Measurements from ENCODE around the gene SIRT3. TPM values are rescaled to one million over a fixed set of nuclear protein-coding genes. Genes with fewer than 3 reads are reported as not detected.

The SIRT3 gene
- total RNA-seq, 2 experiments from 2014 or later, result 12.8 to 15.9 TPM

GRCh38 chr11:266676-267439 is 30.7 kb upstream of the SIRT3 start:
- Mint-ChIP-seq H3K27me3 (no peaks in the 10 kb centered on the region), H3K36me3 (peaks cover 5% of the 10 kb centered on the region), H3K9me3 (ENCODE audit: low read depth) (no peaks in the 10 kb centered on the region), H3K4me1 (peaks cover 34% of the 10 kb centered on the region), H3K4me3 (peak overlapping the region; percentile 7), H3K27ac (no peak overlapping the region)
- ATAC-seq (no peak), DNase-seq (no peak)
- CTCF ChIA-PET, result interaction anchor here (1.3 to 4.2 kb wide), 8 partner anchors 10 to 60 kb away, joined by 3 to 35 read pairs (median 8); partner anchors contain the start of genes BET1L, IFITM2, NLRP6 and PGGHG

GRCh38 chr11:261624-262023 is 25.5 kb upstream of the SIRT3 start:
- Mint-ChIP-seq H3K9me3 (ENCODE audit: low read depth) (no peaks in the 10 kb centered on the region), H3K27me3 (peaks cover 2% of the 10 kb centered on the region), H3K4me1 (peaks cover 4% of the 10 kb centered on the region), H3K36me3 (no peaks in the 10 kb centered on the region), H3K4me3 (no peak overlapping the region), H3K27ac (no peak overlapping the region)
- DNase-seq (no peak), ATAC-seq (no peak)
- CTCF ChIA-PET, result interaction anchor here (1.7 to 6.5 kb wide), 2 partner anchors 11 to 97 kb away, joined by 4 to 45 read pairs; no protein-coding TSS in a partner anchor

GRCh38 chr11:259413-259812 is 23.3 kb upstream of the SIRT3 start:
- H3K36me3 Mint-ChIP-seq, result no peaks in the 10 kb centered on the region
- H3K9me3 Mint-ChIP-seq (ENCODE audit: low read depth), result no peaks in the 10 kb centered on the region
- no peak overlapping the region for H3K27ac Mint-ChIP-seq
- H3K4me1 Mint-ChIP-seq, result peaks cover 2% of the 10 kb centered on the region
- H3K27me3 Mint-ChIP-seq, result peaks cover 2% of the 10 kb centered on the region
- H3K4me3 Mint-ChIP-seq, result no peak overlapping the region
- CTCF ChIA-PET, result interaction anchor here (1.3 to 6.5 kb wide), 2 partner anchors 9 to 188 kb away, joined by 4 to 45 read pairs; no protein-coding TSS in a partner anchor
- DNase-seq (no peak), ATAC-seq (no peak)

GRCh38 chr11:257766-258493 is 21.8 kb upstream of the SIRT3 start:
- H3K4me3 Mint-ChIP-seq, result no peak overlapping the region
- DNase-seq (no peak), ATAC-seq (no peak)
- no peak overlapping the region for H3K27ac Mint-ChIP-seq
- H3K36me3 Mint-ChIP-seq, result peaks cover 6% of the 10 kb centered on the region
- CTCF ChIA-PET, result interaction anchor here (1.0 to 6.5 kb wide), 3 partner anchors 8 to 48 kb away, joined by 3 to 45 read pairs (median 3); no protein-coding TSS in a partner anchor
- peaks cover 2% of the 10 kb centered on the region for H3K4me1 Mint-ChIP-seq
- H3K27me3 Mint-ChIP-seq, result peaks cover 2% of the 10 kb centered on the region
- no peaks in the 10 kb centered on the region for H3K9me3 Mint-ChIP-seq (ENCODE audit: low read depth)

- Mint-ChIP-seq H3K27ac (no peak overlapping the region), H3K27me3 (peaks cover 2% of the 10 kb centered on the region), H3K4me1 (peaks cover under 1% of the 10 kb centered on the region), H3K9me3 (ENCODE audit: low read depth) (no peaks in the 10 kb centered on the region), H3K36me3 (peaks cover 11% of the 10 kb centered on the region), H3K4me3 (no peak overlapping the region)
- DNase-seq (no peak), ATAC-seq (no peak)
- CTCF ChIA-PET, result interaction anchor here (6.5 kb wide), 1 partner anchor 7 kb away, joined by 45 read pairs; no protein-coding TSS in a partner anchor
Measured at GRCh38 chr11:256952-257737, 21.0 kb upstream of the SIRT3 start.

- H3K27ac Mint-ChIP-seq, result no peak overlapping the region
- CTCF ChIA-PET, result no interaction called here
- H3K4me3 Mint-ChIP-seq, result no peak overlapping the region
- DNase-seq, result peak; percentile 18
- no peak for ATAC-seq
- peaks cover 18% of the 10 kb centered on the region for H3K36me3 Mint-ChIP-seq
- H3K9me3 Mint-ChIP-seq (ENCODE audit: low read depth), result no peaks in the 10 kb centered on the region
- peaks cover 3% of the 10 kb centered on the region for H3K4me1 Mint-ChIP-seq
- peaks cover 2% of the 10 kb centered on the region for H3K27me3 Mint-ChIP-seq
Measured at GRCh38 chr11:255816-256215, 19.7 kb upstream of the SIRT3 start.

GRCh38 chr11:255176-255575 is 19.0 kb upstream of the SIRT3 start:
- Mint-ChIP-seq H3K4me1 (peaks cover 8% of the 10 kb centered on the region), H3K27ac (no peak overlapping the region), H3K27me3 (peaks cover 2% of the 10 kb centered on the region), H3K9me3 (ENCODE audit: low read depth) (no peaks in the 10 kb centered on the region), H3K36me3 (peaks cover 22% of the 10 kb centered on the region), H3K4me3 (no peak overlapping the region)
- CTCF ChIA-PET, result no interaction called here
- no peak for DNase-seq
- no peak for ATAC-seq

GRCh38 chr11:253886-254270 is 17.7 kb upstream of the SIRT3 start:
- Mint-ChIP-seq H3K27ac (no peak overlapping the region), H3K9me3 (ENCODE audit: low read depth) (no peaks in the 10 kb centered on the region), H3K27me3 (no peaks in the 10 kb centered on the region), H3K4me1 (peaks cover 11% of the 10 kb centered on the region), H3K4me3 (no peak overlapping the region), H3K36me3 (peaks cover 26% of the 10 kb centered on the region)
- DNase-seq, result no peak
- ATAC-seq, result no peak
- CTCF ChIA-PET, result interaction anchor here (0.7 to 1.4 kb wide), 2 partner anchors 13 to 15 kb away, joined by 3 read pairs; no protein-coding TSS in a partner anchor

- no peak for ATAC-seq
- Mint-ChIP-seq H3K27ac (no peak overlapping the region), H3K4me3 (no peak overlapping the region), H3K36me3 (peaks cover 28% of the 10 kb centered on the region), H3K27me3 (no peaks in the 10 kb centered on the region), H3K4me1 (peaks cover 11% of the 10 kb centered on the region), H3K9me3 (ENCODE audit: low read depth) (no peaks in the 10 kb centered on the region)
- no peak for DNase-seq
- CTCF ChIA-PET, result interaction anchor here (0.7 to 3.9 kb wide), 3 partner anchors 13 to 52 kb away, joined by 3 to 26 read pairs (median 3); no protein-coding TSS in a partner anchor
Measured at GRCh38 chr11:253160-253885, 17.2 kb upstream of the SIRT3 start.

GRCh38 chr11:252666-253065 is 16.5 kb upstream of the SIRT3 start:
- CTCF ChIA-PET, result interaction anchor here (2.5 to 4.7 kb wide), 6 partner anchors 8 to 196 kb away, joined by 14 to 45 read pairs (median 28); partner anchors contain the start of gene PGGHG
- Mint-ChIP-seq H3K36me3 (peaks cover 34% of the 10 kb centered on the region), H3K4me1 (peaks cover 11% of the 10 kb centered on the region), H3K9me3 (ENCODE audit: low read depth) (no peaks in the 10 kb centered on the region), H3K27me3 (no peaks in the 10 kb centered on the region), H3K27ac (no peak overlapping the region), H3K4me3 (no peak overlapping the region)
- no peak for ATAC-seq
- DNase-seq, result no peak

- Mint-ChIP-seq H3K36me3 (peaks cover 43% of the 10 kb centered on the region), H3K27ac (no peak overlapping the region), H3K4me3 (no peak overlapping the region), H3K27me3 (no peaks in the 10 kb centered on the region), H3K4me1 (peaks cover 11% of the 10 kb centered on the region), H3K9me3 (ENCODE audit: low read depth) (no peaks in the 10 kb centered on the region)
- ATAC-seq, result no peak
- peak; percentile 39 for DNase-seq
- CTCF ChIA-PET, result interaction anchor here (1.1 to 4.7 kb wide), 28 partner anchors 9 to 471 kb away, joined by 3 to 45 read pairs (median 8); partner anchors contain the start of genes IFITM5, NLRP6, PGGHG and PSMD13
Measured at GRCh38 chr11:251550-251949, 15.4 kb upstream of the SIRT3 start.

- H3K27me3 Mint-ChIP-seq, result no peaks in the 10 kb centered on the region
- DNase-seq, result peak; percentile 83
- ATAC-seq, result peak; percentile 97
- peak overlapping the region; percentile 49 for H3K27ac Mint-ChIP-seq
- no peak overlapping the region for H3K4me3 Mint-ChIP-seq
- H3K4me1 Mint-ChIP-seq, result peaks cover 12% of the 10 kb centered on the region
- CTCF ChIA-PET, result interaction anchor here (0.7 to 4.7 kb wide), 37 partner anchors 10 to 472 kb away, joined by 3 to 45 read pairs (median 6); partner anchors contain the start of genes BET1L, IFITM2, IFITM5 and NLRP6
- H3K36me3 Mint-ChIP-seq, result peaks cover 48% of the 10 kb centered on the region
- H3K9me3 Mint-ChIP-seq (ENCODE audit: low read depth), result no peaks in the 10 kb centered on the region
Measured at GRCh38 chr11:250740-251299, 14.7 kb upstream of the SIRT3 start.
